Cardiac muscle cell (in vitro differentiated cells and primary cell): ENCODE data around the gene GALNS. TPM values are rescaled to one million over a fixed set of nuclear protein-coding genes. Genes with fewer than 3 reads are reported as not detected.

ENCODE experiments used
- DNase-seq, 2 donors: peaks; one replicate each; pipeline versions ENCODE4 v3.0.0 to v3.0.0-alpha.2; 2010 to 2017; ENCODE audit warnings: low read depth in 1 of 2, low spot score in 1 of 2
- H3K27ac ChIP-seq: fragments of 200-600 bp; sonication (generic); 2 replicates; pipeline ENCODE4 v1.5.1; 2016
- H3K27me3 ChIP-seq: fragments of 200-600 bp; sonication (generic); 2 replicates; pipeline ENCODE4 v1.6.0; 2016; ENCODE audit warnings: control low read depth
- H3K36me3 ChIP-seq: fragments of 200-600 bp; sonication (generic); 2 replicates; pipeline ENCODE4 v1.5.1; 2016; ENCODE audit warnings: control low read depth
- H3K4me1 ChIP-seq: fragments of 200-600 bp; sonication (generic); 2 replicates; pipeline ENCODE4 v1.8.1; 2017; ENCODE audit warnings: low read depth, mild to moderate bottlenecking, mixed run types
- H3K4me3 ChIP-seq: fragments of 200-600 bp; sonication (generic); 2 replicates; pipeline ENCODE4 v1.5.1; 2016; ENCODE audit warnings: mild to moderate bottlenecking
- H3K9me3 ChIP-seq: fragments of 200-600 bp; sonication (generic); 2 replicates; pipeline ENCODE4 v1.5.1; 2017; ENCODE audit warnings: low read depth, mild to moderate bottlenecking, control low read depth
- polyA plus RNA-seq: library from polyadenylated mRNA; unstranded; fragments of >200 nt; fragmentation: Nextera tagmentation; extraction: Ambion mirVana; gene quantifications from 2 replicates; pipeline ENCODE4 v1.2.1, GENCODE V29; 2016
- total RNA-seq: library from RNA; depleted of rRNA; stranded (reverse); fragments of >200 nt; gene quantifications from 2 replicates; pipeline ENCODE4 v1.2.3, GENCODE V29; 2016
- TF ChIP-seq, protein P1 (sequence below): IDR thresholded peaks from 2 replicates; pipeline ENCODE4 v1.5.1; 2012; ENCODE audit warnings: low read depth, mild to moderate bottlenecking, low read length

Gene GALNS
- total and polyA plus RNA-seq, 2 experiments from 2014 or later: 28.3 to 31.0 TPM

DNA sequence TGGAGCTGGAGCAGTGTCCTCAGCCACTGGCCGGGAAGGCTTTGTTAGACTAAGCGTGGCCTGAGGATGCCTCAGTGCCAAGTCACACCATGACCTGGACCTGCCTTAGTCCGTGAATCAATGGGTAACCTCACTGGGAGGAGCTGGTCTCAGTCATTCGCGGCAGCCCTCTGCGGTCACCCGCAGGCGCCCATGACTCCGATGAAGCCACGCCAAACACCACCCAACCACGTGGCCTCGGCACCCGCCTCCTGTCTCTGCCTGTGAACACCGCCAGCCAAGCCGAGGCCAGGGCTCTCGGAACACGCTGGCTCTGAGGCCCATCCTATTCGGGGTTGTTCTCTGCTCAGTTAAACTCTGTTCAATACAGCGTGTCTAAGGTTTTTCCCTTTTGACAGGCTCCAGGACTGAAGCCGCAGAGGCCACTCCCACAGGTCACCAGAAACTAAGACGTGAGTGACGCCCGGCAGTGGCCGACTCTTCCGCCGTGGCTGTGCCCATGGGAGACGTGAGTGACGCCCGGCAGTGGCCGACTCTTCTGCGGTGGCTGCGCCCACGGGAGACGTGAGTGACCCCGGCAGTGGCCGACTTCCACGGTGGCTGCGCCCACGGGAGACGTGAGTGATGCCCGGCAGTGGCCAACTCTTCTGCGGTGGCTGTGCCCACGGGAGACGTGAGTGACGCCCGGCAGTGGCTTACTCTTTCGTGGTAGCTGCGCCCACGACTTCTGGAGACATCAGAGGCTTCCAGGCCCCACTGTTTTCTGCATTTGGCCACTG, 26.6 kb upstream of the GALNS start:
- DNase-seq: no peak
- Histone ChIP-seq H3K4me3 (no peak overlapping the region), H3K9me3 (no peaks in the 10 kb centered on the region), H3K27me3 (no peaks in the 10 kb centered on the region), H3K27ac (no peak overlapping the region), H3K4me1 (peaks cover 11% of the 10 kb centered on the region), H3K36me3 (no peaks in the 10 kb centered on the region)
- TF ChIP-seq, protein P1, sequence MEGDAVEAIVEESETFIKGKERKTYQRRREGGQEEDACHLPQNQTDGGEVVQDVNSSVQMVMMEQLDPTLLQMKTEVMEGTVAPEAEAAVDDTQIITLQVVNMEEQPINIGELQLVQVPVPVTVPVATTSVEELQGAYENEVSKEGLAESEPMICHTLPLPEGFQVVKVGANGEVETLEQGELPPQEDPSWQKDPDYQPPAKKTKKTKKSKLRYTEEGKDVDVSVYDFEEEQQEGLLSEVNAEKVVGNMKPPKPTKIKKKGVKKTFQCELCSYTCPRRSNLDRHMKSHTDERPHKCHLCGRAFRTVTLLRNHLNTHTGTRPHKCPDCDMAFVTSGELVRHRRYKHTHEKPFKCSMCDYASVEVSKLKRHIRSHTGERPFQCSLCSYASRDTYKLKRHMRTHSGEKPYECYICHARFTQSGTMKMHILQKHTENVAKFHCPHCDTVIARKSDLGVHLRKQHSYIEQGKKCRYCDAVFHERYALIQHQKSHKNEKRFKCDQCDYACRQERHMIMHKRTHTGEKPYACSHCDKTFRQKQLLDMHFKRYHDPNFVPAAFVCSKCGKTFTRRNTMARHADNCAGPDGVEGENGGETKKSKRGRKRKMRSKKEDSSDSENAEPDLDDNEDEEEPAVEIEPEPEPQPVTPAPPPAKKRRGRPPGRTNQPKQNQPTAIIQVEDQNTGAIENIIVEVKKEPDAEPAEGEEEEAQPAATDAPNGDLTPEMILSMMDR: no peak

GRCh38 chr16:88882358-88883030, 25.7 kb upstream of the GALNS start:
- H3K4me3 ChIP-seq: no peak overlapping the region
- H3K27me3 ChIP-seq: no peaks in the 10 kb centered on the region
- DNase-seq: no peak
- TF ChIP-seq, protein P1: no peak
- no peak overlapping the region for H3K27ac ChIP-seq
- no peaks in the 10 kb centered on the region for H3K36me3 ChIP-seq
- peaks cover 11% of the 10 kb centered on the region for H3K4me1 ChIP-seq
- H3K9me3 ChIP-seq: no peaks in the 10 kb centered on the region

DNA sequence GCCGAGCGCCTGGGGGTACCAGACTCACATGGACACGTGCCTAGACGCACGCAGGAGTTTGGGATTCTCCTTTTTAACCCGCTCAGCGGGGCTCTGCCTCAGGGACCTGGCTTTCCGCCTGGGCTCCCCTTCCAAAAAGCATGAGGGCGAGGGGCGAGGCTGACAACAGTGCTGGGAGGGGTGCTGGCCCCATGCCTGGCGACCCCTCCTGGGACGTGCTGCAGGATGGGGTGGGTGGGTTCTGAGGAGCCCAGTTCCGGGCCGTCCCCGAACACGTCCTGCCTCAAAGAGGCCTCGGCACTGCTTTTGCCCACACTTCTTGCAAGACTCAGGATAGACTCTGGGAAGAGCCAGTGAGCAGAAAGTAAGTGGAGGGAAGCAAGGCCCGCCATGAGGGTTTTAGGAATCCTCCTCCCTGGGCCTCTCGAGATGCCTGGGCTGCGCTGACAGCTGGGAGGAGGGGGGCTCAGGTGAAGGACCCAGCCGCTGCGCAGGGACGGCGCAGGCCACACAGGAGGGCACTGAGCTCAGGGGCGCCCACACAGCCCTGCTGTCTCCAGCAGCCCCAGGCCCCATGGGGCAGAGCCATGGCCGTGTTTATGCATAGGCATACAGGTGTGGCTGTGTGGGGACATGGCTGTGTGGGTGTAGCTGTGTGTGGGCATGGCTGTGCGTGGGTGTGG, 25.1 kb upstream of the GALNS start:
- Histone ChIP-seq H3K4me1 (peaks cover 11% of the 10 kb centered on the region), H3K27ac (no peak overlapping the region)

DNA sequence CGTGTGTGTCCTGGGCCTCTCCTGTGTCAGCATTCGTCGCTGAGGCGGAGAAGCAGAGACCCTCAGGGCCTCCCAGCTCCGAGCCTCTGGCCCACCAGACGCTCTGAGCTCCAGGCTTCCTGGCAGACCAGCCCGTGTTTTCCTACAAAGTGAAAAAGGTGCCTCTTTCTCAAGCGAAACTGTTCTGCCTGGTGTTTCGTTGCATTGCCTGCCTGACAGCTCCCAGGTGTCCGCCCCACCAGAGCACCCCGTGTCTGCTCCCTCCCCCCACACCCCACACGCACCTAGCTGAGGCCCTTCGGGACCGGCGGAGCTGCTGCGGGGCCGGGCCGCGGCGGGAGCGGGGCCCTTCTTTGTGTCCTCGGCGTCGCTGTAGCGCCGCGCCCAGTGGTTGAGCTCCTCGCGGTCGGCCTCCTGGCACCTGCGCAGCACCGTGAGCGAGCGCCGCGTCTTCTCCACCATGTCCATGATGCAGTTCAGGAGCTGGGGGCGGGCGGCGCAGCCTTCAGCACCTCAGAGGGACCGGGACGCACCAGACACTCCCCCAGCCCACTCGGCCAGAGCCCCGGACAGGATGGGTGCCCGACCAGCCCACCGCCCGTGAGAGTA, 24.4 kb upstream of the GALNS start:
- no peak overlapping the region for H3K4me3 ChIP-seq
- H3K36me3 ChIP-seq: no peaks in the 10 kb centered on the region
- H3K9me3 ChIP-seq: no peaks in the 10 kb centered on the region
- TF ChIP-seq, protein P1: no peak
- no peak overlapping the region for H3K27ac ChIP-seq
- H3K4me1 ChIP-seq: peaks cover 11% of the 10 kb centered on the region
- no peaks in the 10 kb centered on the region for H3K27me3 ChIP-seq
- no peak for DNase-seq

More for the DNA sequence above, 25.1 kb upstream of the GALNS start:
- no peaks in the 10 kb centered on the region for H3K9me3 ChIP-seq
- H3K36me3 ChIP-seq: no peaks in the 10 kb centered on the region
- no peak overlapping the region for H3K4me3 ChIP-seq
- TF ChIP-seq, protein P1: no peak
- no peak for DNase-seq
- no peaks in the 10 kb centered on the region for H3K27me3 ChIP-seq

DNA sequence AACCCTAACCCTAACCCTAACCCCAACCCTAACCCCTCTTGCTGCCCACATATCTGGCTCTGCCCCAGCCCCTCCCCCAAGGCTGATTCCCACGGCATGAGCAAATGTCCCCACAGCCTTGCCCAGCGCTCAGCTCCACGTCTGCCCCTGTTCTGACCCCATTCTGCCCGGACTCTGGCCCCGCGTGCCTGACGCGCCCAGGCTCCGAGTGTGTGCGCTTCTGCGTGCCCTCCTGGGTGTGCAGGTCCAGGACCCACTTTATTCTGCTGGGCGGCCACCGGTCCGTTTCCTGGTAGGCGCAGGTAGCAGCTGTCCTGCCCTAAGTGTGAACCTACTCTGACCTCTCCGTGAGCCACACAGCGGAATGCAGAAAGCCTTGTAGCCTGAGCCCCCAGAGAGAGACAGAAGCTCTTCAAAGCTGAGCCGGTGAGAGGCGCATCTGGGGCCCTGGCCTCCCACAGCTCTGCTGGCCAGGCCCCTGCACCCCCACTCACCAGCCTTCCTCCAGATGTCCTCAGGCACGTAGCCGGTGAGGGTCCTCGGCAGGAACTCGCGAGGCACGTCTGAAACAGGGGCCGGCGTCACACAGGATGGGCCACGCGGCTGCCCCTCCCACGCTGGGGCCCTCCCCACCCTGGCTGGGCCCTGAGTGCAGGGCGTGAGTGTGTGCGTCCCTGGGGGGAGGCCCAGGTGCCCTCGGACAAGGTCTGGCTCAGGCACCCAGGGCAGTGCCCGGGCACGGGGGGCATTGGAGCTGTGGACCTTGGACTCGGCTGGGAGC, 23.7 kb upstream of the GALNS start:
- no peaks in the 10 kb centered on the region for H3K9me3 ChIP-seq
- no peak overlapping the region for H3K27ac ChIP-seq
- peak in 1 of 2 donors; percentile 47 for DNase-seq
- no peak overlapping the region for H3K4me3 ChIP-seq
- TF ChIP-seq, protein P1: no peak
- H3K36me3 ChIP-seq: no peaks in the 10 kb centered on the region
- H3K4me1 ChIP-seq: peaks cover 11% of the 10 kb centered on the region
- no peaks in the 10 kb centered on the region for H3K27me3 ChIP-seq
